HG03039 (cell line): Measurements from ENCODE around the gene KIAA0825.

ENCODE experiments used
- ATAC-seq: cut with Tn5 transposase; IDR thresholded peaks from one replicate; pipeline ENCODE4 v1.9.1; 2021; ENCODE audit warnings: mild to moderate bottlenecking, moderate library complexity; ENCODE audit not compliant: unreplicated experiment

KIAA0825 gene

DNA sequence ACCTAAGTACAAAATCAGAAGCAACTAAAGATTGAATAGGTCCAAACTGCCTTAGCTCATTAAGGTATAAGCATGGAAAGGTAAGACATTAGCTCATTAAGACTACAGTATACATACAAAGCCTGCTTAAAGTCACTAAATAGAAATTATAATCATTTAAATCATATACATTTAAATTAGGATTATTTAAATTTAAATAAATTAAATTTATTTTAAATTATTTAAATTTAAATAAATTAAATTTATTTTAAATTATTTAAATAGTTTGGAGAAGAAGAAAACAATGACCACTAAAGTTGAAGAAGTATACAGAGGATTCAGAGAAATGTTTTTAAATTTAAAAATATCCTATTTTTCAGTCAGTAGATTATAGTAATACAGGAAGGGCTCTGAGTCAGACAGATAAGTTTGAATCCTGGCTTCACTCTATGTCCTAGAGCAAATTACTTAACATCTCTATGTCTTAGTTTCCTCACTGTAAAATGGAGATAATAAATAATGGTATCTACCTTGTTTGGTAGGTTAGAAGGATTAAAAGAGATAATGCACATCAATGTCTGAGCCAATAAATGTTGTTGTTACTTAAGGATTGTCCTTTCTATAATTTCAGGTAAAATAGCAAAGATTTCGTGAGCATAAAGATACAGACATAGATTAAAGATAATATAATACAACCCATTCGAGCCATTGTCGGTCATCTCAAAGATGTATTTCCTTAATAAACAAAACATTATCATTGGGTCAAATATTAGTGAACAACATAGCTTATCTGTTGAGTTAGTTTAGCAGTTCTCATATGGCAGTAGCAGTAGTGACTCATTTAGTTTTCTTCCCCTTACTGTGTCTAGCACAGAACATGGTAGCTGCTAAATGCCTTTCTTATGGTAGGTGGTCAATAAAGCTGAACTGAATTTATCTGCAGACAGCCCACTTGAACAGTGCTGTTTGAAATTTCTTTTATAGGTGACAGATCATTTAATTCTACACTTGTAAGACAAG lies 100.6 kb downstream of the KIAA0825 start:
- ATAC-seq, result no peak

DNA sequence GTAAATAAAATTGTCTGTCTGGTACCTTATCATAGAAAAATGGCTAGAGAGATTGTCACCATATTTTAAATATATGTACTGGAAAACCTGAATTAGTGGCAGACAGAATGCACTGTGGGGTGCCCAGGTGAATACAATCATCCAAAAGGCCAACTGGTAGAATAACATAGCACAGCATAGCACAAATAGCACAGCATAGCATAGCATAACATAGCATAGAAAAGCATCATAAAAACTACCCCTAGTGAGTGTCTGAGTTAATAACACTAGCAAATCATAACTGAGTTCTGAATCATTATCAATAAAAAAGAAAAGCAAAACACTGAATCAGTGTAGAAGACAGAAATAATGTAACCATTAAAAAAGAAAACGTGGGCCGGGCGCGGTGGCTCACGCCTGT lies 102.3 kb downstream of the KIAA0825 start:
- ATAC-seq, result no peak

DNA sequence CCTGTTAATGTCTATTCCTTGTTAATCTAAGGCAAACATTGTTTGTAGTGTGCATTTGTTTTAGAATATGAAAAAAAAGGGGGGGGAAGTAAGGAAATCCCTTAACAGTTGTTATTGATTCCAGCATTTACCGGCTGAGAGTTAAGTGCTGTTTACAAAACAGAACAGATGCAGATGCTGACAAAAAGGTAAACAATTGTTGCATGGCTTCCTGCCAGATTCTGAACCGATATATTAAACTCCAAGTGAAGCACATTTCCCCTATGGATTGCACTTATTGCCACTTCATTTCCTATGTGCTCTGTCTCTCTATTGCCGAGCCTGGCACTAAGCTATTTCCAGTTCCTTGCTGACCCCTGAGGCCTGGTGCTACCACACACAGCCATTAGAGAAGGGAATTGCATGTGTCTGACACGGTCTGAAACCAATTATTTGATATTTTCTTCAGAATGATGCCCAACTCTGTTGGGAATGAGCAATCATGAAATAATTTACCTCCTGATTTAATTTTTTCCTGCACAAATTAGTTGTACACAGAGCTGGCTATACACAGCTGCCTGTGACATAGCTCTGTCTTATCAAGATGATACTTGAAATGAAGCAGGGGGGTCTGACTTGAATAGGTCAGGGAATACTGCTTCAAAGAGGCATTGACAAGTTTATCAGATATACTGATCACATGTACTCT lies 109.8 kb downstream of the KIAA0825 start:
- ATAC-seq, result no peak

DNA sequence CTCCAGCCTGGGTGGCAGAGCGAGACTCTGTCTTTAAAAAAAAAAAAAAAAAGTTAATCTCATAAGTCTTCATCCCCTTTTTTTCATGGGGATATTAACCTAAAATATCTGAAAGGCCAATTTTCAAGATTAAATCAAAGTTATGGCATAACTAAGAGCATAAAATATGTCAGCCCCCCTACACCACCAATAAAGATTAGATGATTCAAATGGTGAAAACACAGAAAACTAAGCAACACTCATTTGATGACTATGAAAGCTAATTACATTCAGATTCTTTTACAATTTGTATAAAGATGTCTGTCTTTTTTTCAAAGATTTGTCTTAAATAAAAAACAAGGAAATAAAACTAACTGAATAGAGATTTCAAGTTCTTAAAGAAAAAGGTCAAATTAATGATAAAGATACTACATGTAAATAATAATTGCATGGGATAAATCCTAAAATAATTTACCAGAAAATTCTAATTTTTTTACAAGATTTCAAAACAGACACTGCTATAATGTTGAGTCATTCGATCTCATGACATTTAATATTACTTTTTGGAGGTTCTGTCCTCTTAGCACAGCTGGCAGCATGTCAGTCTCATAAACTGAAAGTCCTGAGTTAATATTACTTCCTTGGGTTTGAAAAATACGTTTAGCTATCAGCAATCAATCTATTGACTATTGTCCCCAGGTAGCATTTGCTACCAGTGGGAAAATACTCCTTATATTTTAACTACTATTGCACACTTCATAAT lies 112.9 kb downstream of the KIAA0825 start:
- no peak for ATAC-seq

DNA sequence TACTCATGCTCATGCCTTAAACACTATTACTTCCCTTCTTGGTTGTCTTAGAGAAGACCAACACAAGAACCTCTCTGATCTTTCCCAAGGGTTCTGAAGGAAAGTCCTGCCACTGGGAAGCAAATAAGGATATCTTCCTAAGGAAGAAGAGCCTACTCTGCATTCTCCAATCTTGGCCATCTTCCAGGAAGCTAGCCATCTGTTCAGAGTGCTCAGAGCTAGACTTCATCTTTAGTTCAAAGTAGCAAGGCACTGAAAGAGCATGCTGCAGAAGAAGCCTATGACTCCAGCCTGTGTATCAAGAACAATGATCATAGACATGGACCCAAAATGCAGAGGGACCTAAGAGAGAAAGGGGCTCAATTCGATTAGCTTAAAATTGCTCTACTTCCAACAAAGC lies 114.7 kb downstream of the KIAA0825 start:
- ATAC-seq, result no peak

DNA sequence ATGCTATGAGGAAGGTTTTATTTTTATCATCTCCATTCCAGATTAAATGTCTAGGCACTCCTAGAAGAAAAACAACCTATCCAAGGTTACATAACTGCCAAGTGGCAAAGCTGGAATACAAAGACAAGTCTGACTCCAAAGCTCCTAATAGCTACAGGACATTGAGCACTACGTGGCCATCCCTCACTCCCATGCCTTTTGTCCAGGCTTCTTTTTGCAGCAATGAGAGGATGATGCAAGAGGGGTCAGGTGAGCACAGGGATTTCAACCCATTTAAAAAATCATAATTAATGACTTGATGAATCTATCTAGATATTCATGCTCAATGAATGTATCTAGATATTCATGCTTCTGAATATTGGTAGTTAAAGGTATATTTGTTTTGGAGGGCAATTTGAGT lies 117.0 kb downstream of the KIAA0825 start:
- ATAC-seq, result no peak

DNA sequence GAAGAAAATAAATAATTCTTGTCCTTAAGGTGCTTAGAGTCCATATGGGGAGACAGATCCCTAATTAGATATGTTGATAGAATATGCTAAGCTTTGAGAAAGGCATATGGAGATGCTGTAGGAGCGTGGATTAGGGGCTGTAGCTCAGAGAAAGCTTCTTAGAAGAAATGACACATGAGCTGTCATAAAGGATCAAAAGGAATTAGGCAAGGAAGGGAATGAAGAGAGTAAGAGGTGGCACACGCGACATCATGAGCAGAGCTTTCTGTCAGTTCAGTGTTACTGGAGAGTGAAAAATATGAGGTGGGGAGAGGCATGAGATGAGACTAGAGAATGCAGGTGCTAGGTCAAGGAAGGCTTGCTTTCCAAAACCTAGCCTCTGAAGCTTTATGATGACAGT lies 118.6 kb downstream of the KIAA0825 start:
- ATAC-seq, result no peak

DNA sequence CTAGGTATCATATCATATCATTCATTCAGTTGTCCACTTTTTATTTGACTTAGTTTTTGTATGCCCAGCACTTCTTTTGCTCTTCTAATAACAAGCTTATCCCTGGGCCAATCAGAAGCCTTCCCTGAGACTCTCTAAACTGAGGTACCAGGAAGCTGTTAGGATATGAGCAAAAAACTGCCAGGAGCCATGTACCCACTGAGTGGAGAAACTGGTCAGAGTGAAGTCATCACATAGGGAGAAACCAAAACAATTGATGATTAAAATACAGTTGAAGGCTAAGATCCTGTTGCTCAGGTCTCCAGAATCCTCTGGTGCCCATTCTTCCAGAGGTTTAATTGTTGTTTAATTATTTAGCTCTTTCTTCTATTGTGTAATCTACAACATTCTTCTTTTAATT lies 120.2 kb downstream of the KIAA0825 start:
- no peak for ATAC-seq

DNA sequence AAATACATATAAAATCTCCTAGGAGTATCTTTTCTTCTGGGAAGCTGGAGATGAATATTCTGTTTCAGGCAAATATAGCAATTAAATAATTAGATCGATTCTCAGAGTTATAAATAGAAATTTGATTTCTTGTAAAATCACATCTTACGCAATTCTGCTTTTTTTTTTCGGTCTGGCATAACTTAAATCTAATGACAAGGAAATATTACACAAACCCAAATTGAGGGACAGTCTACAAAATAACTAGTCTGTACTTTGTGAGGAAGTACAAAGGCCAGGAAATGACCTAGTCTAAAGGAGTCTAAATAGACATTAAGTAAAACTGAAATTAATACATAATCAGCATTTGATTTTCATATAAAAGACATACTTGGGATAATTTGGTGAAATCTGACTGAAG lies 133.3 kb downstream of the KIAA0825 start:
- no peak for ATAC-seq

DNA sequence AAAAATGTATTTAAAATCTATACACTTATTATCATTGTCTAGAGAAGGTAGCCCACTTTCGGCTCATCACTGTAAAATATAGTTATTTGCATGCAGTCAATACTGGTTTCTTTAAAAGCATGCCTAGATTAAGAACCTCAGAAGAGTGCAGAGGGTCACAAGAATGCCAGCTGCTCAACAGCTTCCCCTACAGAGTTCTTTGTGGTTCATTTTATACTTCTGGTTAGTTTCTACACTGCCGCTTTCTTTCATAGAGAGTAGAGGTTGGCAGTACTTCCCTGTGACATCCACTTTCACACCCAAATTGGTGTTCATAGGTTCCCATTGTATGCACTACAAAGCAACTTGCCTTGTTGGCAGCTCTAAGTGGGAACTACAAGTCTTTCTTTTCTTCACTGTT lies 137.3 kb downstream of the KIAA0825 start:
- ATAC-seq, result no peak

DNA sequence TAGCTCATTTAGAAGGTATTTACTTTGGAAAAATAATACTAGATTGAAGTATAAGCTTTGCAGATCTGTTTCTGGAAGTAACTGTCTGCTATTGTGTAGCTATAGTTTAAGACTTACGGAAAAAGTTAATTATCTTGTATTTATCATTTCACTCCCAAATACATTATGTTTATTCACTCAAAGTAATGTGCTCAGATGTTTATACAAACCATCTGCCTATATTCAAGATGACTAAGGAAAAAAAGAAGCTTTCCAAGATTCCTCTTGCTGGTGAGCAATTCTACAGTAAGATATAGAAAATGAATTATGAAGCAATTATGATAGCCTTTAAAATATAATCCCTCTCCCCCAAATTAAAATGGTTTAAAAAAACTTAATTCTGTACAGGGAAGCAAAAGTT lies 137.9 kb downstream of the KIAA0825 start:
- no peak for ATAC-seq

DNA sequence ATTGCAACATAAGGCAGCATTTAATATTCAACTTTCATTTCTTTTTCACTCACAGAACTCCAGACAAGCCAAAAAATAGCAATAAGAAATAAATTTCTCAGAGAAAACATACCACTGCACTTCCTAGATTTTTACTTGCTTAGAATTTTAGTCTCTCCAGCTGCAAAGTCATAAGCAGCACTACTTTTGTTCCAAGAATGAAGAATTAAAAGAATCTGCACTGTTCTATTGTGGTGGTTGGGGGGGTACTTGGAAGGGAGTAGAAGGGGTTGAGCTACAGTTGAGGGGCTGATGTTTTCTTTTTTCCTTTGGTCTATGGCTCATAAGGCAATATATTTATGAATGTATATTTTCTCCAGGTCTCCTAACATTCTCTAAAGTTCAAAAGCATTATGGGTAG lies 144.5 kb downstream of the KIAA0825 start:
- no peak for ATAC-seq

DNA sequence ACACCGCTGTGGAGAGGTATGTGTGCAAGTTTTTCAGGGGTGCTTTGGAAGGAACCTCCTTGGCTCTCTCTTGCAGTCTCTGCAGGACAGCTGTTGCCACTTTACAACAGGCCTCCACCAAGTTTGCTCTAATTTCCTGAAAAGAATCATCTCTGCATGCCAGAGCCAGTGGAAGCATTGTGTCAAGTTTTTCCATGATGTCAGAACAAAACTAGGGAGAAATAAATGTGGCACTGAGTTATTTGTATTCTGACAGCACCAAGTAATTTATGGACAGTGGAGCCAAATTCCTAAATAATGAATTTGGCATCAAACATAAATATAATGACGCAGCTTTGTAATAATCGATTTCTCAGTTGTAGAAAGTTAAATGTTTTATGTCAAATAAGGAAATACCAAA lies 146.9 kb downstream of the KIAA0825 start:
- no peak for ATAC-seq

DNA sequence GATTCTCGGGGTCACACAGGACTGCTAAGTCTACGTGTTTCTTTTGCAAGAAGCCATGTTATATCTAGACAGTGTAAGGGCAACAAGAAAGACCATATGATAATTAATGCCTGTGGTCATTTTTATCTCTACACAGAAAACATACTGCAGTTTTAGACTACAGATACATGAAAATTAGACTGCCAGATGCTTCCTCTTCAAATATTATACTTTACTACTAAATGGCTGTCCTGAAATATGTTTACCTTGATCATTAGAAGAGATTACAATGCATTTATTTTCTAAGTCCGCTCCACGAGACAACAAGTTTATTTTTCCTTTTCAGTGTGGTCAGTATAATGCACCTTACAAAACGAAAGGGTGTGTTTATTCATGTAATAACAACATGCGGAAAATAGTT lies 147.6 kb downstream of the KIAA0825 start:
- ATAC-seq, result no peak

DNA sequence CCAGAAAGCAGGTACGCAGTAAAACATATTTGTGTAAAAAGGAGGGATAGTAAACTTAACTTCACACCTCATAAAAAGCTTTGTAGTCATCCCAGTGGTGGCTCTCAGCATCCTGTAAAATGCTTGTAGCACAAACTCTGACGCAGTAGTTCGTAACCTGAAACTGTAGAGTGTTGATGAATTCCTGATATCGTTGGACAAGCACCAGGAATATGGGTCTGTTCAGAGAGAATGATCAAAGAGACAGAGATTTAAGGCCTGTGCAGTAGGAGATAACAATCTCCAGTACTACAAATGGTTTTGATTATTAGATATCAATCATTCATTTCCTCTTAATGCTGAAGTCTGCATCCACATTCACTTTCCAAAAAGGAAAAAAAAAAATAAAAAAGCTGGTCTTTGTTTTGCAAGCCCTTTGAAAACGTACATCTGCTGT lies 148.5 kb downstream of the KIAA0825 start:
- no peak for ATAC-seq

DNA sequence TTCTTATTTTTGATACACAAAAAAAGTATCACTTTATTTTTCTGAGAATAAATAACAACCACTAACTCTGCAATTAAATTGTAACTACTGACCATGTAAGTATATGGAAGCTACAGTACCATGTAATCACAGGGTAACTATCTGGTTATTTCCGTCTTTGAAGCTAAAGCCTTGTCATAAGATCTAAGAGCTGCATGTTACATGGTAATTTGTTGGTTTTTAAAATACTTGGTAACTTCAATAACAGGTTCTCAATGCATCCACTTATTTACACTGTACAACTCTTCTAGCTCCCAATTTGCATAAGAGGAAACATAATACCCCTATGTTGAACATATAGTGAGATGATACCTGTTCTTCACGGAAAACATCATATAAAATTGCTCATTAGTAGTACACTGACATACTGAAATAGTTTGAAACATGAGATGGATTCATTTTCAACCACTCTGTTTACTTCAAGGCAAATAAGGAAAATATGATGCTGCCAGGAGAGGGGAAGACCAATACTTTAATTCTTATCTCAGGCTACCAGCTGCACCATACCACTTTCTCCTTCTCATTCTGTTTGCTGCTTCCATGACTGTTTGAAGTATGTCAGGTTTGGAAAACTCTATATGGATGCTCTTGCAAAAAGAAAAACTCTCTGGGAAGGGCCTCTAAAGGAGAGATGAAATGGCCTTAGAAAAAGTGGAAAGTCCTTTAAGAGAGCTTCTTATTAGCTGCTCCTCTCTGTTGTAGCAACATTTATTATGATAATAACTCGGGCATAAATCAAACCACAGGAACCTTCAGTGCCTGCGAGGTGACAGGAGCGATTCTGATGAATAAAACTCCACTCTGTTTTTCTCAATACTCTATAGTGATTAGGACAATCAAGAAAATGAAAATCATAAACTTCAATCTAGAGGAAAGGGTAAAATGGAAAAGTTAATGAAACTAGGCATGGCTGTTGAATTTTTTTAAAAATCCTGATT lies 150.2 kb downstream of the KIAA0825 start:
- ATAC-seq, result no peak

DNA sequence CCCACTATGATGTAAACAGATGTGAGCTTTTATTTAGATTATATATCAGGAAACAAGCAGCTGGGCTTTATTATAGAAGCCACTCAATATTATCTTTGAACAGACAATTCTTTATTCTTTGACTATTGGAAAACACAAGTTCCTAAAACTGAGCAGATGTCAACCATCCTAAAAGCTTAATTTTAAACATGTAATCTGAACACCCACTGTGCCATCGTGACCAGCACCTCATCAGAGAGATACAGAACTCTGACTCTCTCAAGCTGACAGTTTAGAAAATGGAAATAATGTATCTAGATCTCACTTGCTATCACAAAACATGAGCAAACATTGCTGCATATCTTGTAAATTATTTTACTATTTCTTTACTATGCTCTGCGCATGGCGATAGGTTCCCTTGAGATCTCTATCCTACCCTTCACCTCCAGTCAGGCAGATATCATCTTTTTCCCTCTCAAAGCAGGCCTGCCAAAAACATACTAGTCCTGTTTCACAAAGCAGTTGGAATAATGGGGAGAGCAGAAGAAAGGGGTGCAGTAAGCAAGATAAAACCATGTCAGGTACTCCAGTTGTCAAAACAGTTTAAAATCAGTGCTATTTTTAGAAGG lies 151.0 kb downstream of the KIAA0825 start:
- no peak for ATAC-seq

DNA sequence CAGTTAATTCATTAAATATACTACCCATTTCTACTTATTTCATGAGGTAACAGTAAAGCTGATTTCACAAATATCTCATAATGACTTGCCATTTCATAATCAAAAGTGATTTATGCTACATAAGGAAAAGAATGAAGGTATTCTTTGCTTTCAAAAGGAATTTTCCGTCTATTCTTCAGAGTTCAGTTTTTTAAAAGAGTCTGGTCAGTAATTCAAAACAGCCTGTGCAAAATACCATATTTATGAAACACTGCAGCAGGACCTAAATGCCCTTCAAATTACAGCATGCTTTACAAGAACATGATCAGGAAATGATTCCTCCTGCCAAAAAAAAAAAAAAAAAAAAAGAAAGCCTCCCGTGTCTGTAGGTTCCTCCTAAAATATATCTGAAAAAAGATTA lies 154.7 kb downstream of the KIAA0825 start:
- ATAC-seq, result no peak

DNA sequence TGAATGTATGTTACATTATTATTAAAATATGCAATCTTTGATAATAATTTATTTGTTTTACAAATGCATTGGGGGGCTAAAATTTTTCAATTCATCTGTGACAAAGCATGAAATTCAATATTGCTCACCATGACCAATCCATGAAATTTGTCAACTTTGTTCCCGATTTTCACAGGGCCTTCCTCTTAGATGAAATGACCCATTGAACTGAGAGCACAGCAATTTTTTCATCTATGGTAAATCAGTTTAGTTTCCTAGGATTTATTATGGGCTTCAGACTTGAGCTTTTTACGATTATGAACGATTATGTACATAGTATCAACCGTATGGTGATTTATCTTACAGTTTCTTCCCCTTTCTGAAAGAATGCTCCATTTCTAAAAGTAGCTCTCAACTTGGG lies 157.3 kb downstream of the KIAA0825 start:
- ATAC-seq, result no peak

DNA sequence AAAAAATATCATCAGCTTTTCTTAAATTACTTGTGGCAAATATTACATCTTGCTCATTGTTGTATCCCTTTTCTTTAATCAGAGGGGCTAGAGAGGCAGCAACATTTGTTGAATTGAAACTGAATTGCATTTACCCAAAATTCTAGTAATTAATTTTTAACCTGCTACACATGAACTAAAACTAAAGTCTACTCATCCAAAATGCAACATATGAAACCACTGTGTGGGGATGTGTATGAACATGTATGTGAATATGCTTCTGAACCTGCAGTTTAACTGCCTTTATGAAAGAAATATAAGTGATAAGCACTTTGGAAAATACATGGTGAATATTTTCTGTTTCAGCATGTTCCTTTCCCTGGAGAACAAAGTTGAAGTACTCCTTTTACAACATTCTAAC lies 158.5 kb downstream of the KIAA0825 start:
- ATAC-seq, result no peak
